Peyer's patch (tissue), 4 donors: ENCODE measurements around the gene PRKRA.

Experiments
- CTCF ChIP-seq, 6 experiments: fragments of 450-650 bp in 4 of 6; fragments of 200-600 bp in 2 of 6; sonication (generic) in 1 of 6; IDR thresholded peaks; one replicate each; pipeline ENCODE4 v1.5.1; 2017 to 2019; ENCODE audit warnings: antibody characterized with exemption in 6 of 6, mild to moderate bottlenecking in 3 of 6, moderate library complexity in 1 of 6
- POLR2A ChIP-seq, 2 donors: fragments of 450-650 bp; IDR thresholded peaks; one replicate each; pipeline ENCODE4 v1.5.1; 2017; ENCODE audit warnings: antibody characterized with exemption in 2 of 2, mild to moderate bottlenecking in 2 of 2, moderate library complexity in 2 of 2

DNA sequence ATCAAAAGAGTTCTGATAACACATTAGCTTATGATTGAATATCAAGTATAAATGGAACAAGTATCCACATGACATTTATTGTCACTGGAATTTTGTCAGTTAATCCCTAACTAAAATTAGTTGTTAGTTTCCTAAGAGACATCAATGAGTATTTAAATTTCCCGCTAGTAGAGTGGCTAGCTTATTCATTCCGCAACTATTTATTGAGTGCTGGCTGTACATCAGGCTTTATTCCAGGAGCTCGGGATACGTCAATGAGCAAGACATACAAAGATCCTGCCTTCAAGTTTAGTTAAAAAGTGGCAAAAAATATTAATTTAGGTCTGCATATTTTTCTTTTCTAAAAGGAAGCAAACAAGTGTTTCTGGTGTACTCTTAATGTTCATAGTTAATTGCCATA lies 59.3 kb downstream of the PRKRA start:
- no peak for TF ChIP-seq POLR2A (IDR thresholded peaks at IDR 0.05)
- no peak for TF ChIP-seq CTCF (IDR thresholded peaks at IDR 0.05)
